Fibroblast of villous mesenchyme (primary cell): ENCODE measurements around the gene PLPP4. TPM values are rescaled to one million over a fixed set of nuclear protein-coding genes. Genes with fewer than 3 reads are reported as not detected.

ENCODE experiments used
- DNase-seq: peaks from one replicate; pipeline ENCODE4 v3.0.0-alpha.2; 2010; ENCODE audit warnings: low read depth
- H3K4me3 ChIP-seq: 2 replicates; pipeline ENCODE4 v1.5.1; 2011; ENCODE audit warnings: low read depth, mild to moderate bottlenecking, low read length
- CTCF ChIP-seq: IDR thresholded peaks from 2 replicates; pipeline ENCODE4 v1.5.1; 2012; ENCODE audit warnings: low read depth, mild to moderate bottlenecking, low read length; ENCODE audit not compliant: insufficient read depth
- total RNA-seq: library from RNA; depleted of rRNA; stranded (reverse); fragments of >200 nt; gene quantifications from 2 replicates; pipeline ENCODE4 v1.2.3, GENCODE V29; 2012

The PLPP4 gene
- total RNA-seq, 1 donor = 0.86 TPM

GRCh38 chr10:120555842-120556532, 99.0 kb downstream of the PLPP4 start:
- DNase-seq = no peak
- no peak for TF ChIP-seq CTCF
- no peak overlapping the region for H3K4me3 ChIP-seq

- no peak for DNase-seq
- no peak overlapping the region for H3K4me3 ChIP-seq
- no peak for TF ChIP-seq CTCF
These were observed 100.3 kb downstream of the PLPP4 start for GRCh38 chr10:120557311-120557710.

- H3K4me3 ChIP-seq = no peak overlapping the region
- DNase-seq = no peak
- TF ChIP-seq CTCF = no peak
These were observed 102.8 kb downstream of the PLPP4 start for GRCh38 chr10:120559800-120560199.

- DNase-seq = no peak
- no peak for TF ChIP-seq CTCF
- no peak overlapping the region for H3K4me3 ChIP-seq
These were observed 105.9 kb downstream of the PLPP4 start for GRCh38 chr10:120562956-120563355.

GRCh38 chr10:120570418-120570817, 113.4 kb downstream of the PLPP4 start:
- no peak overlapping the region for H3K4me3 ChIP-seq
- no peak for TF ChIP-seq CTCF
- DNase-seq = no peak

- DNase-seq = no peak
- H3K4me3 ChIP-seq = no peak overlapping the region
- TF ChIP-seq CTCF = no peak
These were observed 114.2 kb downstream of the PLPP4 start for GRCh38 chr10:120571266-120571665.

GRCh38 chr10:120572307-120572706, 115.3 kb downstream of the PLPP4 start:
- no peak for DNase-seq
- H3K4me3 ChIP-seq = no peak overlapping the region
- no peak for TF ChIP-seq CTCF
